Measurements from ENCODE around the gene KLHL24. TPM values are rescaled to one million over a fixed set of nuclear protein-coding genes. Genes with fewer than 3 reads are reported as not detected.

Gene KLHL24
- total and polyA plus RNA-seq, 3 donors from 2014 or later: 17.1 to 56.5 (median 44.6) TPM

GRCh38 chr3:183711516-183711915 lies 76.1 kb downstream of the KLHL24 start:
- Histone ChIP-seq H3K27me3 (no peaks in the 10 kb centered on the region), H3K27ac (no peak overlapping the region), H3K4me3 (no peak overlapping the region), H3K36me3 (ENCODE audit: low read depth, missing control alignments) (no peaks in the 10 kb centered on the region), H3K4me1 (no peaks in the 10 kb centered on the region), H3K9me3 (no peaks in the 10 kb centered on the region)
- 96 to 98% methylated on average over 3 of the region's 3 CpGs for WGBS, 2 donors
- no peak for TF ChIP-seq CTCF (IDR thresholded peaks at IDR 0.05)
- no peak for TF ChIP-seq POLR2A (IDR thresholded peaks at IDR 0.05)
- no peak for DNase-seq
- intact Hi-C loops (cut with DNase I; ENCODE audit: low total_unique reads): no loop called here

- Histone ChIP-seq H3K36me3 (ENCODE audit: low read depth, missing control alignments) (no peaks in the 10 kb centered on the region), H3K27me3 (no peaks in the 10 kb centered on the region), H3K4me1 (no peaks in the 10 kb centered on the region), H3K4me3 (no peak overlapping the region), H3K9me3 (no peaks in the 10 kb centered on the region), H3K27ac (no peak overlapping the region)
- intact Hi-C loops (cut with DNase I; ENCODE audit: low total_unique reads): no loop called here
- no peak for DNase-seq
- TF ChIP-seq POLR2A (IDR thresholded peaks at IDR 0.05) (no peak), CTCF (IDR thresholded peaks at IDR 0.05) (no peak)
These were observed 79.2 kb downstream of the KLHL24 start for GRCh38 chr3:183714622-183715021.

GRCh38 chr3:183718012-183718411 lies 82.6 kb downstream of the KLHL24 start:
- Histone ChIP-seq H3K27ac (no peak overlapping the region), H3K4me3 (no peak overlapping the region), H3K4me1 (no peaks in the 10 kb centered on the region), H3K36me3 (ENCODE audit: low read depth, missing control alignments) (no peaks in the 10 kb centered on the region), H3K27me3 (no peaks in the 10 kb centered on the region), H3K9me3 (no peaks in the 10 kb centered on the region)
- intact Hi-C loops (cut with DNase I; ENCODE audit: low total_unique reads): no loop called here
- no peak for TF ChIP-seq POLR2A (IDR thresholded peaks at IDR 0.05)
- WGBS, 2 donors: 89 to 91% methylated on average over 3 of the region's 3 CpGs
- no peak for DNase-seq

GRCh38 chr3:183725387-183725786 lies 90.0 kb downstream of the KLHL24 start:
- Histone ChIP-seq H3K27ac (no peak overlapping the region), H3K9me3 (no peaks in the 10 kb centered on the region), H3K36me3 (ENCODE audit: low read depth, missing control alignments) (no peaks in the 10 kb centered on the region), H3K27me3 (no peaks in the 10 kb centered on the region), H3K4me1 (no peaks in the 10 kb centered on the region), H3K4me3 (no peak overlapping the region)
- intact Hi-C loops (cut with DNase I; ENCODE audit: low total_unique reads): no loop called here
- no peak for DNase-seq
- 58 to 94% methylated on average over 6 of the region's 6 CpGs for WGBS, 2 donors
- TF ChIP-seq CTCF (IDR thresholded peaks at IDR 0.05) (no peak), POLR2A (IDR thresholded peaks at IDR 0.05) (no peak)

- TF ChIP-seq CTCF (IDR thresholded peaks at IDR 0.05): no peak
- TF ChIP-seq POLR2A (IDR thresholded peaks at IDR 0.05): no peak
- intact Hi-C loops (cut with DNase I; ENCODE audit: low total_unique reads): no loop called here
- Histone ChIP-seq H3K27me3 (no peaks in the 10 kb centered on the region), H3K27ac (no peak overlapping the region), H3K4me1 (no peaks in the 10 kb centered on the region), H3K4me3 (no peak overlapping the region), H3K36me3 (ENCODE audit: low read depth, missing control alignments) (no peaks in the 10 kb centered on the region), H3K9me3 (no peaks in the 10 kb centered on the region)
- 80 to 100% methylated on average over 1 of the region's 1 CpG for WGBS, 2 donors
- no peak for DNase-seq
These were observed 92.8 kb downstream of the KLHL24 start for GRCh38 chr3:183728204-183728603.

Measured in testis (tissue), 3 donors.